ENCODE data around the gene THSD4. TPM values are rescaled to one million over a fixed set of nuclear protein-coding genes. Genes with fewer than 3 reads are reported as not detected.

Gene THSD4
- polyA plus RNA-seq, 1 donor from 2014 or later, result 0.46 TPM

DNA sequence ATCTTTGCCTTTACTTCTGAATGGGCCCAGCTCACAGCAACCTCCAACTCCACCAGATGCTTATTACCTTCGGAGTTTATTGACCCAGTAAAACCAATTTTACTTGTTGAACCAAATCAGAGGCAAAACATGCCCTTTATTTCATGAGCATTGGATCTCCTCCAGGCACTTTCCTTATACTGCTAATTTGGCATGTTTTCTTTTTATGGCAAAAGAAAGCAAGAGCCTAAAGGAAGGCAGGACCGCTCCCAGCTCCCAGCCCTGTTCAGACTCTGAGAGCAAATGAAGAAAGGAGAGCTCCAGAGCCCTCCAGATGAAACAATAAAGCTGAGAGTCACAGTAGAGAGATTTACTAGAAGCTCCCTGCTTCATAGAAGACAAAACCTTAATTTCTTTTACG, 613.6 kb downstream of the THSD4 start:
- Histone ChIP-seq H3K27ac (ENCODE audit: low read length) (no peak overlapping the region), H3K4me3 (ENCODE audit: low read length) (no peak overlapping the region), H3F3A (ENCODE audit: insufficient read depth, low read length, poor library complexity, severe bottlenecking) (no peaks in the 10 kb centered on the region), H3K27me3 (ENCODE audit: insufficient read depth, low read depth, low read length) (no peaks in the 10 kb centered on the region), H3K79me2 (replicated peaks; ENCODE audit: insufficient read depth, low read length) (no peaks in the 10 kb centered on the region), H3K9me2 (ENCODE audit: insufficient read depth, low read length) (no peaks in the 10 kb centered on the region), H3K9ac (ENCODE audit: low read length) (no peak overlapping the region), H3K36me3 (ENCODE audit: insufficient read depth, low read length) (no peaks in the 10 kb centered on the region), H2AFZ (ENCODE audit: low read depth, low read length) (no peak overlapping the region), H3K9me3 (ENCODE audit: low read length) (no peaks in the 10 kb centered on the region), H3K4me2 (ENCODE audit: low read length) (no peak overlapping the region), H4K20me1 (ENCODE audit: insufficient read depth) (no peaks in the 10 kb centered on the region)
- TF ChIP-seq EZH2 (IDR thresholded peaks at IDR 0.05; ENCODE audit: borderline replicate concordance, insufficient read depth, low read length, poor library complexity, severe bottlenecking) (no peak), TAF1 (IDR thresholded peaks at IDR 0.05; ENCODE audit: low read depth) (no peak), POLR2AphosphoS5 (IDR thresholded peaks at IDR 0.05) (no peak), EP300 (conservative IDR thresholded peaks at IDR 0.05; ENCODE audit: poor library complexity, severe bottlenecking) (no peak), MXI1 (conservative IDR thresholded peaks at IDR 0.05; ENCODE audit: poor library complexity, severe bottlenecking) (no peak), SMC3 (conservative IDR thresholded peaks at IDR 0.05; ENCODE audit: poor library complexity) (no peak), RAD21 (conservative IDR thresholded peaks at IDR 0.05) (no peak)
- TF ChIP-seq, protein P1, sequence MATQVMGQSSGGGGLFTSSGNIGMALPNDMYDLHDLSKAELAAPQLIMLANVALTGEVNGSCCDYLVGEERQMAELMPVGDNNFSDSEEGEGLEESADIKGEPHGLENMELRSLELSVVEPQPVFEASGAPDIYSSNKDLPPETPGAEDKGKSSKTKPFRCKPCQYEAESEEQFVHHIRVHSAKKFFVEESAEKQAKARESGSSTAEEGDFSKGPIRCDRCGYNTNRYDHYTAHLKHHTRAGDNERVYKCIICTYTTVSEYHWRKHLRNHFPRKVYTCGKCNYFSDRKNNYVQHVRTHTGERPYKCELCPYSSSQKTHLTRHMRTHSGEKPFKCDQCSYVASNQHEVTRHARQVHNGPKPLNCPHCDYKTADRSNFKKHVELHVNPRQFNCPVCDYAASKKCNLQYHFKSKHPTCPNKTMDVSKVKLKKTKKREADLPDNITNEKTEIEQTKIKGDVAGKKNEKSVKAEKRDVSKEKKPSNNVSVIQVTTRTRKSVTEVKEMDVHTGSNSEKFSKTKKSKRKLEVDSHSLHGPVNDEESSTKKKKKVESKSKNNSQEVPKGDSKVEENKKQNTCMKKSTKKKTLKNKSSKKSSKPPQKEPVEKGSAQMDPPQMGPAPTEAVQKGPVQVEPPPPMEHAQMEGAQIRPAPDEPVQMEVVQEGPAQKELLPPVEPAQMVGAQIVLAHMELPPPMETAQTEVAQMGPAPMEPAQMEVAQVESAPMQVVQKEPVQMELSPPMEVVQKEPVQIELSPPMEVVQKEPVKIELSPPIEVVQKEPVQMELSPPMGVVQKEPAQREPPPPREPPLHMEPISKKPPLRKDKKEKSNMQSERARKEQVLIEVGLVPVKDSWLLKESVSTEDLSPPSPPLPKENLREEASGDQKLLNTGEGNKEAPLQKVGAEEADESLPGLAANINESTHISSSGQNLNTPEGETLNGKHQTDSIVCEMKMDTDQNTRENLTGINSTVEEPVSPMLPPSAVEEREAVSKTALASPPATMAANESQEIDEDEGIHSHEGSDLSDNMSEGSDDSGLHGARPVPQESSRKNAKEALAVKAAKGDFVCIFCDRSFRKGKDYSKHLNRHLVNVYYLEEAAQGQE (IDR thresholded peaks at IDR 0.05; ENCODE audit: borderline replicate concordance), result no peak
- TF ChIP-seq, protein P2, sequence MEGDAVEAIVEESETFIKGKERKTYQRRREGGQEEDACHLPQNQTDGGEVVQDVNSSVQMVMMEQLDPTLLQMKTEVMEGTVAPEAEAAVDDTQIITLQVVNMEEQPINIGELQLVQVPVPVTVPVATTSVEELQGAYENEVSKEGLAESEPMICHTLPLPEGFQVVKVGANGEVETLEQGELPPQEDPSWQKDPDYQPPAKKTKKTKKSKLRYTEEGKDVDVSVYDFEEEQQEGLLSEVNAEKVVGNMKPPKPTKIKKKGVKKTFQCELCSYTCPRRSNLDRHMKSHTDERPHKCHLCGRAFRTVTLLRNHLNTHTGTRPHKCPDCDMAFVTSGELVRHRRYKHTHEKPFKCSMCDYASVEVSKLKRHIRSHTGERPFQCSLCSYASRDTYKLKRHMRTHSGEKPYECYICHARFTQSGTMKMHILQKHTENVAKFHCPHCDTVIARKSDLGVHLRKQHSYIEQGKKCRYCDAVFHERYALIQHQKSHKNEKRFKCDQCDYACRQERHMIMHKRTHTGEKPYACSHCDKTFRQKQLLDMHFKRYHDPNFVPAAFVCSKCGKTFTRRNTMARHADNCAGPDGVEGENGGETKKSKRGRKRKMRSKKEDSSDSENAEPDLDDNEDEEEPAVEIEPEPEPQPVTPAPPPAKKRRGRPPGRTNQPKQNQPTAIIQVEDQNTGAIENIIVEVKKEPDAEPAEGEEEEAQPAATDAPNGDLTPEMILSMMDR (IDR thresholded peaks at IDR 0.05; ENCODE audit: poor library complexity, severe bottlenecking), result no peak

DNA sequence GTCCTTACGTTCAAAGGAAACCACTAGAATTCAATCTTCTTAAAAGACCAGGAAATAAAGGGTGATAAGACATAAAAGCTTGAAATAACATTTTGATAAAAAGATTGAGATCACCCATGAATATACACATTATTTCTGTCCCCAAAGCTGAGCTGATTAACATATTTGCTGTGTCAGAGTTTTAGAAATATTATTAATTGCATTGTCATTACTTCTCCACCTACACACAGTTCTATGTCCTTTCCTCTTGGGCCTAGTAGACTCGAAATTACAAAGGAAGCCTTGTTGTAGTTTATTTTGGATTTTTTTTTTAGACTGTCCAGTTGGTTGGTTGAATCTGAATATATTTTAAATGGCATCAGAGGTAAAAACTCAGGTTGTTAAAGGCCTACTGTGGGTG, 614.0 kb downstream of the THSD4 start:
- H3K4me2 ChIP-seq (ENCODE audit: low read length), result no peak overlapping the region
- no peak for TF ChIP-seq EP300 (conservative IDR thresholded peaks at IDR 0.05; ENCODE audit: poor library complexity, severe bottlenecking)
- TF ChIP-seq TAF1 (IDR thresholded peaks at IDR 0.05; ENCODE audit: low read depth), result no peak
- TF ChIP-seq POLR2AphosphoS5 (IDR thresholded peaks at IDR 0.05), result no peak
- TF ChIP-seq SMC3 (conservative IDR thresholded peaks at IDR 0.05; ENCODE audit: poor library complexity), result no peak
- no peak for TF ChIP-seq MXI1 (conservative IDR thresholded peaks at IDR 0.05; ENCODE audit: poor library complexity, severe bottlenecking)
- H3K27me3 ChIP-seq (ENCODE audit: insufficient read depth, low read depth, low read length), result no peaks in the 10 kb centered on the region
- no peaks in the 10 kb centered on the region for H3K9me3 ChIP-seq (ENCODE audit: low read length)
- no peak overlapping the region for H2AFZ ChIP-seq (ENCODE audit: low read depth, low read length)
- H3K9me2 ChIP-seq (ENCODE audit: insufficient read depth, low read length), result no peaks in the 10 kb centered on the region
- no peak overlapping the region for H3K4me3 ChIP-seq (ENCODE audit: low read length)
- H4K20me1 ChIP-seq (ENCODE audit: insufficient read depth), result no peaks in the 10 kb centered on the region
- H3K36me3 ChIP-seq (ENCODE audit: insufficient read depth, low read length), result no peaks in the 10 kb centered on the region
- no peaks in the 10 kb centered on the region for H3F3A ChIP-seq (ENCODE audit: insufficient read depth, low read length, poor library complexity, severe bottlenecking)
- H3K27ac ChIP-seq (ENCODE audit: low read length), result no peak overlapping the region
- no peak overlapping the region for H3K9ac ChIP-seq (ENCODE audit: low read length)
- no peaks in the 10 kb centered on the region for H3K79me2 ChIP-seq (replicated peaks; ENCODE audit: insufficient read depth, low read length)

All from neural cell (in vitro differentiated cells).